Measurements from ENCODE around the gene LENG9. TPM values are rescaled to one million over a fixed set of nuclear protein-coding genes. Genes with fewer than 3 reads are reported as not detected.
"Not testable (repeated sequence)": the region's sequence is repeated elsewhere in the genome, so short reads cannot be mapped to it uniquely, and the experiment has no call there.

LENG9 gene
- total and polyA plus RNA-seq, 2 experiments from 2014 or later: 7.6 TPM; not detected in 1

- H3K4me1 ChIP-seq (ENCODE audit: low read depth): no peaks in the 10 kb centered on the region
- H3K9me3 ChIP-seq (ENCODE audit: low read depth): no peaks in the 10 kb centered on the region
- no peak overlapping the region for H3K27ac ChIP-seq
- DNase-seq (ENCODE audit: low read depth in 1 of 2, low spot score in 1 of 2): no peak
- peaks cover 20% of the 10 kb centered on the region for H3K27me3 ChIP-seq
- H3K36me3 ChIP-seq: no peaks in the 10 kb centered on the region
- no peak overlapping the region for H3K4me3 ChIP-seq
- no peak for TF ChIP-seq CTCF (IDR thresholded peaks at IDR 0.05; ENCODE audit: low read depth, low read length)
These were observed 5.9 kb upstream of the LENG9 start for GRCh38 chr19:54469496-54469934.

- not testable (repeated sequence) for H3K27ac ChIP-seq; H3K4me3 ChIP-seq; H3K4me1 ChIP-seq (ENCODE audit: low read depth); DNase-seq (ENCODE audit: low read depth in 1 of 2, low spot score in 1 of 2); H3K36me3 ChIP-seq; H3K9me3 ChIP-seq (ENCODE audit: low read depth)
- H3K27me3 ChIP-seq: peaks cover 14% of the 10 kb centered on the region
These were observed 2.5 kb upstream of the LENG9 start for GRCh38 chr19:54466110-54466480.

- no peaks in the 10 kb centered on the region for H3K4me1 ChIP-seq (ENCODE audit: low read depth)
- peaks cover 7% of the 10 kb centered on the region for H3K36me3 ChIP-seq
- H3K4me3 ChIP-seq: no peak overlapping the region
- no peaks in the 10 kb centered on the region for H3K9me3 ChIP-seq (ENCODE audit: low read depth)
- peaks cover 9% of the 10 kb centered on the region for H3K27me3 ChIP-seq
- no peak overlapping the region for H3K27ac ChIP-seq
- TF ChIP-seq CTCF (IDR thresholded peaks at IDR 0.05; ENCODE audit: low read depth, low read length): no peak
- no peak for DNase-seq (ENCODE audit: low read depth in 1 of 2, low spot score in 1 of 2)
These were observed 2.0 kb upstream of the LENG9 start for GRCh38 chr19:54465426-54466109.

GRCh38 chr19:54464630-54465425 is 1.2 kb upstream of the LENG9 start:
- Histone ChIP-seq H3K9me3 (ENCODE audit: low read depth) (no peaks in the 10 kb centered on the region), H3K27ac (peak overlapping the region; percentile 89), H3K4me1 (ENCODE audit: low read depth) (no peaks in the 10 kb centered on the region), H3K4me3 (peak overlapping the region; percentile 62), H3K36me3 (peaks cover 7% of the 10 kb centered on the region), H3K27me3 (peaks cover 1% of the 10 kb centered on the region)
- no peak for TF ChIP-seq CTCF (IDR thresholded peaks at IDR 0.05; ENCODE audit: low read depth, low read length)
- peak; percentile 92 to 95 for DNase-seq (ENCODE audit: low read depth in 1 of 2, low spot score in 1 of 2)

- peaks cover 11% of the 10 kb centered on the region for H3K36me3 ChIP-seq
- TF ChIP-seq CTCF (IDR thresholded peaks at IDR 0.05; ENCODE audit: low read depth, low read length): no peak
- no peaks in the 10 kb centered on the region for H3K9me3 ChIP-seq (ENCODE audit: low read depth)
- H3K4me3 ChIP-seq: peak overlapping the region; percentile 62
- peak overlapping the region; percentile 89 for H3K27ac ChIP-seq
- H3K4me1 ChIP-seq (ENCODE audit: low read depth): no peaks in the 10 kb centered on the region
- no peaks in the 10 kb centered on the region for H3K27me3 ChIP-seq
- DNase-seq (ENCODE audit: low read depth in 1 of 2, low spot score in 1 of 2): peak; percentile 91 to 99
These were observed 559 bp upstream of the LENG9 start for GRCh38 chr19:54464044-54464629.
